Gastrocnemius medialis (tissue), 4 donors: ENCODE data around the gene KPNA1.

Experiments
- CTCF ChIP-seq, 5 experiments: fragments of 450-650 bp in 3 of 5; fragments of 200-600 bp in 2 of 5; sonication (generic) in 2 of 5; IDR thresholded peaks in 4 of 5; conservative IDR thresholded peaks in 1 of 5; 1 replicate in 4 of 5; 2 replicates in 1 of 5; pipeline ENCODE4 v1.5.1; 2016 to 2019; ENCODE audit warnings: antibody characterized with exemption in 5 of 5, mild to moderate bottlenecking in 3 of 5, moderate library complexity in 3 of 5
- POLR2A ChIP-seq, 2 donors: fragments of 450-650 bp; IDR thresholded peaks; one replicate each; pipeline ENCODE4 v1.6.1; 2017; ENCODE audit warnings: antibody characterized with exemption in 2 of 2, mild to moderate bottlenecking in 2 of 2, moderate library complexity in 2 of 2

- no peak for TF ChIP-seq POLR2A (IDR thresholded peaks at IDR 0.05)
- no peak for TF ChIP-seq CTCF (IDR thresholded peaks at IDR 0.05 in 4 of 5, conservative IDR thresholded peaks at IDR 0.05 in 1 of 5)
Measured at GRCh38 chr3:122520861-122521260, 6.1 kb upstream of the KPNA1 start.
